WTC11 (cell line): ENCODE results near the gene SYPL1. TPM values are rescaled to one million over a fixed set of nuclear protein-coding genes. Genes with fewer than 3 reads are reported as not detected.

ENCODE experiments used
- ATAC-seq: fragments of 200-7000 bp; cut with Tn5 transposase; 2 replicates; pipeline ENCODE4 v1.10.0; 2021; ENCODE audit warnings: mild to moderate bottlenecking, moderate library complexity
- CTCF ChIA-PET: fragments of 300-600 bp; sonication (Branson Sonifier 250); formaldehyde crosslinking; loops from one replicate; lab custom pipeline; 2021; ENCODE audit warnings: antibody characterized with exemption; lab: Charles Lee
- POLR2A ChIA-PET: fragments of 350-600 bp; sonication (Branson Sonifier 250); formaldehyde crosslinking; loops from one replicate; lab custom pipeline; 2021; ENCODE audit warnings: antibody characterized with exemption; lab: Charles Lee
- DNase-seq: peaks from one replicate; pipeline ENCODE4 v3.0.0; 2021; ENCODE audit warnings: low spot score
- H3K27ac Mint-ChIP-seq: 2 replicates; pipeline ENCODE4 v1.8.0; 2021; ENCODE audit warnings: mixed read lengths
- H3K27me3 Mint-ChIP-seq: 2 replicates; pipeline ENCODE4 v1.8.0; 2021; ENCODE audit warnings: low read depth, mild to moderate bottlenecking, moderate library complexity, mixed read lengths
- H3K36me3 Mint-ChIP-seq: 2 replicates; pipeline ENCODE4 v1.8.0; 2021; ENCODE audit warnings: mixed read lengths
- H3K4me1 Mint-ChIP-seq: 2 replicates; pipeline ENCODE4 v1.8.0; 2022; ENCODE audit warnings: mixed read lengths
- H3K4me3 Mint-ChIP-seq: 2 replicates; pipeline ENCODE4 v1.8.0; 2021; ENCODE audit warnings: mild to moderate bottlenecking, moderate library complexity, mixed read lengths
- H3K9me3 Mint-ChIP-seq: 2 replicates; pipeline ENCODE4 v1.8.0; 2021; ENCODE audit warnings: mixed read lengths
- CBFB ChIP-seq: sonication (generic); formaldehyde crosslinking; IDR thresholded peaks from 2 replicates; pipeline ENCODE4 v1.8.1; 2022; ENCODE audit warnings: mild to moderate bottlenecking, low read depth, missing genetic modification reagents
- CDX4 ChIP-seq: fragments of 250-450 bp; sonication (Bioruptor Pico); IDR thresholded peaks from 2 replicates; pipeline ENCODE4 v1.9.0; 2021; ENCODE audit warnings: moderate library complexity, mild to moderate bottlenecking, inconsistent platforms, borderline replicate concordance
- E2F1 ChIP-seq: sonication (generic); formaldehyde crosslinking; IDR thresholded peaks from 2 replicates; pipeline ENCODE4 v1.8.0; 2022; ENCODE audit warnings: mild to moderate bottlenecking, missing genetic modification reagents
- E2F4 ChIP-seq: sonication (generic); formaldehyde crosslinking; IDR thresholded peaks from 2 replicates; pipeline ENCODE4 v1.8.1; 2022; ENCODE audit warnings: low read depth, mild to moderate bottlenecking, moderate library complexity, missing genetic modification reagents, borderline replicate concordance
- EMX1 ChIP-seq: fragments of 250-450 bp; sonication (Bioruptor Pico); IDR thresholded peaks from 2 replicates; pipeline ENCODE4 v1.8.0; 2021; ENCODE audit warnings: mild to moderate bottlenecking
- FOXK1 ChIP-seq: sonication (generic); formaldehyde crosslinking; IDR thresholded peaks from 2 replicates; pipeline ENCODE4 v1.8.0; 2022; ENCODE audit warnings: mild to moderate bottlenecking, moderate library complexity, missing genetic modification reagents
- FOXP1 ChIP-seq: sonication (generic); formaldehyde crosslinking; IDR thresholded peaks from 2 replicates; pipeline ENCODE4 v1.8.0; 2022; ENCODE audit warnings: missing genetic modification reagents, mild to moderate bottlenecking, moderate library complexity, borderline replicate concordance
- HMGA2 ChIP-seq: fragments of 250-450 bp; sonication (Bioruptor Pico); IDR thresholded peaks from 2 replicates; pipeline ENCODE4 v1.4.0; 2021; ENCODE audit warnings: mild to moderate bottlenecking, moderate library complexity
- IRF2 ChIP-seq: sonication (generic); formaldehyde crosslinking; IDR thresholded peaks from 2 replicates; pipeline ENCODE4 v1.8.0; 2022; ENCODE audit warnings: low read depth, missing genetic modification reagents, borderline replicate concordance
- KAT7 ChIP-seq: sonication (generic); formaldehyde crosslinking; IDR thresholded peaks from 2 replicates; pipeline ENCODE4 v1.8.1; 2023; ENCODE audit warnings: missing genetic modification reagents, mild to moderate bottlenecking, borderline replicate concordance
- MAX ChIP-seq: sonication (generic); formaldehyde crosslinking; IDR thresholded peaks from 2 replicates; pipeline ENCODE4 v1.8.0; 2022; ENCODE audit warnings: mild to moderate bottlenecking, missing genetic modification reagents
- MYBL2 ChIP-seq: sonication (generic); formaldehyde crosslinking; IDR thresholded peaks from 2 replicates; pipeline ENCODE4 v1.8.1; 2023; ENCODE audit warnings: mild to moderate bottlenecking, moderate library complexity, missing genetic modification reagents
- NFATC4 ChIP-seq: fragments of 250-450 bp; sonication (Bioruptor Pico); IDR thresholded peaks from 2 replicates; pipeline ENCODE4 v1.9.0; 2021; ENCODE audit warnings: mild to moderate bottlenecking
- NFYB ChIP-seq: sonication (generic); formaldehyde crosslinking; conservative IDR thresholded peaks from 2 replicates; pipeline ENCODE4 v1.8.0; 2022; ENCODE audit warnings: low read depth, missing genetic modification reagents
- PREB ChIP-seq: sonication (generic); formaldehyde crosslinking; IDR thresholded peaks from 2 replicates; pipeline ENCODE4 v1.8.1; 2022; ENCODE audit warnings: mild to moderate bottlenecking, missing genetic modification reagents, moderate library complexity, borderline replicate concordance
- SP1 ChIP-seq: sonication (generic); formaldehyde crosslinking; conservative IDR thresholded peaks from 2 replicates; pipeline ENCODE4 v1.8.1; 2022; ENCODE audit warnings: missing genetic modification reagents
- STAT6 ChIP-seq: sonication (generic); formaldehyde crosslinking; conservative IDR thresholded peaks from 2 replicates; pipeline ENCODE4 v1.8.1; 2023; ENCODE audit warnings: mild to moderate bottlenecking, low read depth, missing genetic modification reagents, moderate library complexity
- ZMAT4 ChIP-seq: fragments of 250-450 bp; sonication (Bioruptor Pico); IDR thresholded peaks from 2 replicates; pipeline ENCODE4 v1.9.0; 2021; ENCODE audit warnings: mild to moderate bottlenecking
- ZNF232 ChIP-seq: sonication (generic); formaldehyde crosslinking; IDR thresholded peaks from 2 replicates; pipeline ENCODE4 v1.8.0; 2022; ENCODE audit warnings: mild to moderate bottlenecking, missing genetic modification reagents
- ZNF263 ChIP-seq: sonication (generic); formaldehyde crosslinking; IDR thresholded peaks from 2 replicates; pipeline ENCODE4 v1.8.1; 2022; ENCODE audit warnings: low read depth, mild to moderate bottlenecking, moderate library complexity, missing genetic modification reagents
- ZNF317 ChIP-seq: sonication (generic); formaldehyde crosslinking; IDR thresholded peaks from 2 replicates; pipeline ENCODE4 v1.8.1; 2023; ENCODE audit warnings: low read depth, mild to moderate bottlenecking, moderate library complexity, missing genetic modification reagents, borderline replicate concordance
- ZNF512 ChIP-seq: sonication (generic); formaldehyde crosslinking; IDR thresholded peaks from 2 replicates; pipeline ENCODE4 v1.8.1; 2022; ENCODE audit warnings: missing genetic modification reagents, borderline replicate concordance
- total RNA-seq: library from RNA; stranded (reverse); gene quantifications from 3 replicates; pipeline ENCODE4 v1.2.3, GENCODE V29; 2021

Gene SYPL1
- total RNA-seq, 1 experiment from 2014 or later: 54.8 TPM

- TF ChIP-seq ZNF263 (CRISPR knock-in tag): no peak
- no peak for TF ChIP-seq HMGA2 (CRISPR knock-in tag)
- no peak for TF ChIP-seq KAT7 (CRISPR knock-in tag)
- no peak for TF ChIP-seq CDX4 (CRISPR knock-in tag)
- no peak for TF ChIP-seq STAT6 (CRISPR knock-in tag)
- TF ChIP-seq CBFB (CRISPR knock-in tag): no peak
- TF ChIP-seq MYBL2 (CRISPR knock-in tag): no peak
- TF ChIP-seq NFYB (CRISPR knock-in tag): no peak
- TF ChIP-seq MAX (CRISPR knock-in tag): no peak
- TF ChIP-seq FOXK1 (CRISPR knock-in tag): no peak
Observed at GRCh38 chr7:106063024-106063423, 49.1 kb downstream of the SYPL1 start (continued).

- DNase-seq: no peak
- ChIA-PET POLR2A (no interaction called here), CTCF (no interaction called here)
- Mint-ChIP-seq H3K27me3 (no peaks in the 10 kb centered on the region; the same call in none of the 2 replicates), H3K9me3 (peaks cover 12% of the 10 kb centered on the region), H3K27ac (no peak overlapping the region), H3K36me3 (peaks cover 6% of the 10 kb centered on the region), H3K4me3 (no peak overlapping the region), H3K4me1 (peaks cover 20% of the 10 kb centered on the region)
- ATAC-seq: no peak
- TF ChIP-seq ZNF317 (CRISPR knock-in tag): no peak
- TF ChIP-seq E2F4 (CRISPR knock-in tag): no peak
- TF ChIP-seq E2F1: no peak
- no peak for TF ChIP-seq FOXP1 (CRISPR knock-in tag)
- TF ChIP-seq NFATC4 (CRISPR knock-in tag): no peak
- no peak for TF ChIP-seq CBFB (CRISPR knock-in tag)
- no peak for TF ChIP-seq IRF2 (CRISPR knock-in tag)
- no peak for TF ChIP-seq MYBL2 (CRISPR knock-in tag)
- TF ChIP-seq EMX1 (CRISPR knock-in tag): no peak
- TF ChIP-seq SP1 (CRISPR knock-in tag): no peak
- TF ChIP-seq ZMAT4 (CRISPR knock-in tag): no peak
- no peak for TF ChIP-seq ZNF512
- TF ChIP-seq ZNF232 (CRISPR knock-in tag): no peak
- TF ChIP-seq MAX (CRISPR knock-in tag): no peak
- TF ChIP-seq PREB (CRISPR knock-in tag): no peak
Observed at GRCh38 chr7:106062521-106062931, 49.6 kb downstream of the SYPL1 start.
